ENCODE data around the gene RPRD2. TPM values are rescaled to one million over a fixed set of nuclear protein-coding genes. Genes with fewer than 3 reads are reported as not detected.
A peak's percentile ranks its signal among the peaks of the same experiment; 100 is the strongest.

RPRD2 gene
- total RNA-seq, 6 donors from 2014 or later: 14.6 to 29.8 (median 26.3) TPM

DNA sequence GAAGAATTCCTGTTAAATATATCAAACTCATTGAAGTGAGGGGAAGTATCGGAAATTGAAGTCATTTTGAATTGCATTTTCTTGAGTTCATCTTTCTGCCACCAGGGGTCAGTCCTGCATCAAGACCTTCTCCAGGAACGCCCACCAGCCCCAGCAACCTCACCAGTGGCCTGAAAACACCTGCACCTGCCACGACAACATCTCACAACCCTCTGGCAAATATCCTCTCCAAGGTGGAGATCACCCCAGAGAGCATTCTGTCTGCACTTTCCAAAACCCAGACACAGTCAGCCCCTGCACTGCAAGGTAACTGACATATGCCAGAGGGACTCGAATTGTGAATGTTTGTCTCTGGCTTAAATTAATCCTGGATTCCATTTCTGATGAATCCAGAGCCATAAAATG lies 100.5 kb downstream of the RPRD2 start:
- DNase-seq: peak in 1 of 2 donors; percentile 59
- Histone ChIP-seq H3K36me3 (peaks cover 12 to 76% (median 44%) of the 10 kb centered on the region in 4 donors), H3K27ac (no peak overlapping the region), H3K27me3 (no peaks in the 10 kb centered on the region), H3K4me3 (no peak overlapping the region), H3K4me1 (no peaks in the 10 kb centered on the region), H3K9me3 (no peaks in the 10 kb centered on the region)
- ATAC-seq (ENCODE audit: low FRiP score in 2 of 2): peak; percentile 49 to 82
- WGBS, 2 donors: 34 to 37% methylated on average over 4 of the region's 4 CpGs
- TF ChIP-seq, protein P1, sequence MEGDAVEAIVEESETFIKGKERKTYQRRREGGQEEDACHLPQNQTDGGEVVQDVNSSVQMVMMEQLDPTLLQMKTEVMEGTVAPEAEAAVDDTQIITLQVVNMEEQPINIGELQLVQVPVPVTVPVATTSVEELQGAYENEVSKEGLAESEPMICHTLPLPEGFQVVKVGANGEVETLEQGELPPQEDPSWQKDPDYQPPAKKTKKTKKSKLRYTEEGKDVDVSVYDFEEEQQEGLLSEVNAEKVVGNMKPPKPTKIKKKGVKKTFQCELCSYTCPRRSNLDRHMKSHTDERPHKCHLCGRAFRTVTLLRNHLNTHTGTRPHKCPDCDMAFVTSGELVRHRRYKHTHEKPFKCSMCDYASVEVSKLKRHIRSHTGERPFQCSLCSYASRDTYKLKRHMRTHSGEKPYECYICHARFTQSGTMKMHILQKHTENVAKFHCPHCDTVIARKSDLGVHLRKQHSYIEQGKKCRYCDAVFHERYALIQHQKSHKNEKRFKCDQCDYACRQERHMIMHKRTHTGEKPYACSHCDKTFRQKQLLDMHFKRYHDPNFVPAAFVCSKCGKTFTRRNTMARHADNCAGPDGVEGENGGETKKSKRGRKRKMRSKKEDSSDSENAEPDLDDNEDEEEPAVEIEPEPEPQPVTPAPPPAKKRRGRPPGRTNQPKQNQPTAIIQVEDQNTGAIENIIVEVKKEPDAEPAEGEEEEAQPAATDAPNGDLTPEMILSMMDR (IDR thresholded peaks at IDR 0.05): peak; percentile 54 to 79 (median 74)
- TF ChIP-seq EP300 (IDR thresholded peaks at IDR 0.05) (no peak), POLR2AphosphoS5 (IDR thresholded peaks at IDR 0.05) (no peak), POLR2A (IDR thresholded peaks at IDR 0.05) (no peak)

GRCh38 chr1:150466964-150467363 lies 103.0 kb downstream of the RPRD2 start:
- no peaks in the 10 kb centered on the region for H3K27me3 ChIP-seq
- H3K27ac ChIP-seq: no peak overlapping the region
- H3K9me3 ChIP-seq: no peaks in the 10 kb centered on the region
- no peaks in the 10 kb centered on the region for H3K4me1 ChIP-seq
- no peak overlapping the region for H3K4me3 ChIP-seq
- H3K36me3 ChIP-seq: peaks cover 8 to 72% (median 49%) of the 10 kb centered on the region in 4 donors
- DNase-seq (no peak), ATAC-seq (ENCODE audit: low FRiP score in 2 of 2) (no peak)
- TF ChIP-seq, protein P1 (IDR thresholded peaks at IDR 0.05): no peak
- TF ChIP-seq EP300 (IDR thresholded peaks at IDR 0.05) (no peak), POLR2A (IDR thresholded peaks at IDR 0.05) (no peak), POLR2AphosphoS5 (IDR thresholded peaks at IDR 0.05) (no peak)

- no peak for DNase-seq
- H3K4me3 ChIP-seq: no peak overlapping the region
- no peaks in the 10 kb centered on the region for H3K27me3 ChIP-seq
- 77 to 81% methylated on average over 1 of the region's 1 CpG for WGBS, 2 donors
- H3K9me3 ChIP-seq: no peaks in the 10 kb centered on the region
- no peak for TF ChIP-seq POLR2A (IDR thresholded peaks at IDR 0.05)
- no peak for ATAC-seq (ENCODE audit: low FRiP score in 2 of 2)
- H3K27ac ChIP-seq: no peak overlapping the region
- H3K4me1 ChIP-seq: peaks cover 0 to 7% (median 1%) of the 10 kb centered on the region in 4 donors
- H3K36me3 ChIP-seq: peaks cover 8 to 76% (median 57%) of the 10 kb centered on the region in 4 donors
Measured at GRCh38 chr1:150469291-150469690, 105.3 kb downstream of the RPRD2 start.

GRCh38 chr1:150472601-150473200 lies 108.8 kb downstream of the RPRD2 start:
- Histone ChIP-seq H3K4me3 (no peak overlapping the region), H3K36me3 (peaks cover 8 to 46% (median 36%) of the 10 kb centered on the region in 4 donors), H3K4me1 (peaks cover 4 to 28% (median 10%) of the 10 kb centered on the region in 4 donors), H3K27ac (no peak overlapping the region), H3K9me3 (no peaks in the 10 kb centered on the region), H3K27me3 (no peaks in the 10 kb centered on the region)
- DNase-seq (no peak), ATAC-seq (ENCODE audit: low FRiP score in 2 of 2) (no peak)
- WGBS, 2 donors: 93 to 95% methylated on average over 5 to 10 of the region's 10 CpGs
- TF ChIP-seq POLR2AphosphoS5 (IDR thresholded peaks at IDR 0.05) (no peak), POLR2A (IDR thresholded peaks at IDR 0.05) (no peak), EP300 (IDR thresholded peaks at IDR 0.05) (no peak)
- TF ChIP-seq, protein P1 (IDR thresholded peaks at IDR 0.05): no peak

GRCh38 chr1:150473659-150474058 lies 109.7 kb downstream of the RPRD2 start:
- Histone ChIP-seq H3K27ac (no peak overlapping the region), H3K27me3 (no peaks in the 10 kb centered on the region), H3K36me3 (peaks cover 8 to 41% (median 32%) of the 10 kb centered on the region in 4 donors), H3K9me3 (no peaks in the 10 kb centered on the region), H3K4me1 (peaks cover 8 to 30% (median 14%) of the 10 kb centered on the region in 4 donors), H3K4me3 (no peak overlapping the region)
- DNase-seq (no peak), ATAC-seq (ENCODE audit: low FRiP score in 2 of 2) (no peak)
- TF ChIP-seq, protein P1 (IDR thresholded peaks at IDR 0.05): no peak
- TF ChIP-seq EP300 (IDR thresholded peaks at IDR 0.05) (no peak), POLR2A (IDR thresholded peaks at IDR 0.05) (no peak), POLR2AphosphoS5 (IDR thresholded peaks at IDR 0.05) (no peak)
- WGBS, 2 donors: 48 to 75% methylated on average over 4 of the region's 4 CpGs
